K562 (cell line): ENCODE measurements around the gene DNAAF9. TPM values are rescaled to one million over a fixed set of nuclear protein-coding genes. Genes with fewer than 3 reads are reported as not detected.

Experiments used
- ATAC-seq: fragments of 200-7000 bp; cut with Tn5 transposase; 3 replicates; pipeline ENCODE4 v1.9.1; 2020; ENCODE audit warnings: moderate library complexity
- BruUV-seq: library from RNA; stranded (reverse); fragments of 400-500 nt; replicated peaks from 2 replicates; lab custom pipeline; 2021; lab: Mats Ljungman, UMichigan
- CTCF ChIA-PET: fragments of 300-600 bp; formaldehyde crosslinking; extraction: SDS; loops from one replicate; lab custom pipeline; 2021; ENCODE audit warnings: low intra/inter-chr PET ratio; lab: Yijun Ruan, JAX
- POLR2A ChIA-PET: fragments of 300-600, 350-650 bp; sonication (Branson Sonifier 250); formaldehyde crosslinking; extraction: SDS; loops from one replicate; lab custom pipeline; 2021; ENCODE audit warnings: antibody characterized with exemption, inconsistent platforms; lab: Yijun Ruan, JAX
- DNase-seq, 4 experiments: peaks; one replicate each; pipeline versions ENCODE4 v3.0.0 to v3.0.0-alpha.2; 2011 to 2018; ENCODE audit warnings: low spot score in 3 of 4, mixed read lengths in 3 of 4; ENCODE audit errors: extremely low read depth in 1 of 4
- FAIRE-seq: peaks from 2 replicates; lab custom pipeline; 2011; peaks lifted over from hg19 to GRCh38; lab: Jason Lieb, UNC
- H2AFZ ChIP-seq: 2 replicates; pipeline ENCODE4 v1.6.0; 2011; ENCODE audit warnings: low read depth, low read length, control low read depth, inconsistent platforms
- H3K27ac ChIP-seq: fragments of 200-600 bp; 3 replicates; pipeline ENCODE4 v1.8.0; 2011; ENCODE audit warnings: low read depth, mild to moderate bottlenecking, control low read depth, inconsistent platforms, low read length, moderate library complexity, mixed read lengths; ENCODE audit errors: extremely low read depth
- H3K27me3 ChIP-seq, 2 experiments: fragments of 300-600 bp in 1 of 2; 2 replicates in 1 of 2; 3 replicates in 1 of 2; pipeline versions ENCODE4 v1.6.0 to v1.8.0; 2011; ENCODE audit warnings: inconsistent platforms in 2 of 2, low read length in 2 of 2, mild to moderate bottlenecking in 1 of 2, mixed read lengths in 1 of 2, moderate library complexity in 1 of 2; ENCODE audit not compliant: control insufficient read depth in 2 of 2, insufficient read depth in 2 of 2
- H3K36me3 ChIP-seq: fragments of 300-600 bp; 3 replicates; pipeline ENCODE4 v1.8.0; 2011; ENCODE audit warnings: mild to moderate bottlenecking, low read length, inconsistent platforms; ENCODE audit not compliant: control insufficient read depth, insufficient read depth
- H3K4me1 ChIP-seq, 2 experiments: fragments of 200-600 bp in 1 of 2; replicated peaks in 1 of 2; 2 replicates in 1 of 2; 3 replicates in 1 of 2; pipeline versions ENCODE4 v1.5.1 to v1.8.0; 2011; ENCODE audit warnings: inconsistent platforms in 2 of 2, low read length in 2 of 2, mild to moderate bottlenecking in 1 of 2, mixed read lengths in 1 of 2, moderate library complexity in 1 of 2; ENCODE audit not compliant: control insufficient read depth in 2 of 2, insufficient read depth in 2 of 2
- H3K4me2 ChIP-seq: 2 replicates; pipeline ENCODE4 v1.6.1; 2011; ENCODE audit warnings: low read length, control low read depth, inconsistent platforms, mixed read lengths; ENCODE audit not compliant: insufficient read depth
- H3K4me3 ChIP-seq: fragments of 200-600 bp; sonication (generic), shearing (Covaris generic); 2 replicates; pipeline ENCODE4 v1.5.1; 2016; ENCODE audit warnings: control low read depth, inconsistent platforms
- H3K79me2 ChIP-seq: fragments of 200-600 bp; 3 replicates; pipeline ENCODE4 v1.8.0; 2011; ENCODE audit warnings: low read length, inconsistent platforms; ENCODE audit not compliant: control insufficient read depth, insufficient read depth
- H3K9ac ChIP-seq, 2 experiments: 2 replicates each; pipeline versions ENCODE4 v1.6.0 to v1.6.1; 2011; ENCODE audit warnings: low read depth in 2 of 2, low read length in 2 of 2, control low read depth in 1 of 2, inconsistent platforms in 1 of 2, mild to moderate bottlenecking in 1 of 2, mixed read lengths in 1 of 2; ENCODE audit not compliant: insufficient read depth in 1 of 2
- H3K9me1 ChIP-seq: one replicate; pipeline ENCODE4 v1.6.0; 2011; ENCODE audit warnings: inconsistent platforms, mild to moderate bottlenecking, low read length, moderate library complexity; ENCODE audit not compliant: control insufficient read depth, insufficient read depth
- H3K9me3 ChIP-seq: replicated peaks from 2 replicates; pipeline ENCODE4 v1.5.1; 2011; ENCODE audit warnings: low read depth, low read length, inconsistent platforms; ENCODE audit not compliant: control insufficient read depth, insufficient read depth
- H4K20me1 ChIP-seq: replicated peaks from 2 replicates; pipeline ENCODE4 v1.6.1; 2011; ENCODE audit warnings: low read length, inconsistent platforms, mixed read lengths; ENCODE audit not compliant: control insufficient read depth, insufficient read depth
- ESRRB ChIP-seq: fragments of 250-450 bp; sonication (Bioruptor Pico); IDR thresholded peaks from 2 replicates; pipeline ENCODE4 v1.5.0; 2020; ENCODE audit warnings: mild to moderate bottlenecking, moderate library complexity, borderline replicate concordance
- GTF2F1 ChIP-seq: IDR thresholded peaks from 2 replicates; pipeline ENCODE4 v1.6.1; 2011; ENCODE audit warnings: low read depth, low read length, improper control_type of control experiment
- MED1 ChIP-seq: sonication (generic); formaldehyde crosslinking; IDR thresholded peaks from 2 replicates; pipeline ENCODE4 v1.8.1; 2023; ENCODE audit warnings: missing genetic modification reagents, borderline replicate concordance
- NR2C2 ChIP-seq, 2 experiments: fragments of 200-800 bp in 1 of 2; sonication (Bioruptor generic) in 1 of 2; sonication (generic) in 1 of 2; formaldehyde crosslinking in 1 of 2; IDR thresholded peaks; 2 replicates each; pipeline versions ENCODE4 v1.6.1 to v1.8.0; 2016 to 2022; ENCODE audit warnings: mild to moderate bottlenecking in 1 of 2, missing compliant biosample characterization in 1 of 2, missing genetic modification characterization in 1 of 2, missing genetic modification reagents in 1 of 2
- NUFIP1 ChIP-seq: fragments of 450-650 bp; IDR thresholded peaks from 2 replicates; pipeline ENCODE4 v1.6.1; 2018; ENCODE audit not compliant: partially characterized antibody
- PHF8 ChIP-seq: fragments of 200-600 bp; sonication (generic); IDR thresholded peaks from 2 replicates; pipeline ENCODE4 v1.6.1; 2012; ENCODE audit warnings: mixed run types, mild to moderate bottlenecking, inconsistent platforms, low read length, moderate library complexity, borderline replicate concordance
- RFX1 ChIP-seq: fragments of 450-650 bp; IDR thresholded peaks from 2 replicates; pipeline ENCODE4 v1.6.1; 2016; ENCODE audit warnings: mild to moderate bottlenecking, moderate library complexity
- ZBTB7A ChIP-seq: IDR thresholded peaks from 2 replicates; pipeline ENCODE4 v1.6.1; 2011; ENCODE audit warnings: low read depth, mild to moderate bottlenecking, low read length, moderate library complexity, borderline replicate concordance; ENCODE audit not compliant: control insufficient read depth
- ZNF639 ChIP-seq, 2 experiments: fragments of 200-800 bp in 1 of 2; sonication (Bioruptor generic) in 1 of 2; sonication (generic) in 1 of 2; formaldehyde crosslinking in 1 of 2; IDR thresholded peaks in 1 of 2; conservative IDR thresholded peaks in 1 of 2; 2 replicates each; pipeline versions ENCODE4 v1.5.0 to v1.6.1; 2016 to 2020; ENCODE audit warnings: missing compliant biosample characterization in 1 of 2, missing genetic modification characterization in 1 of 2, missing genetic modification reagents in 1 of 2
- ZNF780A ChIP-seq: fragments of 250-450 bp; sonication (Bioruptor Pico); IDR thresholded peaks from 2 replicates; pipeline ENCODE4 v1.5.0; 2021; ENCODE audit warnings: mild to moderate bottlenecking
- WGBS: fragments of 100-300 bp; shearing (Covaris generic); methylation state at CpG from one replicate; pipeline ENCODE4 v1.1.6; 2016; ENCODE audit warnings: low coverage, mixed read lengths; ENCODE audit not compliant: insufficient coverage; ENCODE audit errors: missing lambda C conversion rate; 5-methylcytosine and 5-hydroxymethylcytosine counted together
- in situ Hi-C: fragments of 300-500 bp; cut with MboI; formaldehyde crosslinking; loops from 4 replicates; pipeline ENCODE4 v1.15.0; 2018; ENCODE audit warnings: inconsistent platforms, mixed read lengths
- intact Hi-C: fragments of 100-400 bp; cut with micrococcal nuclease; formaldehyde crosslinking; loops from 2 replicates; pipeline ENCODE4 v1.14.2; 2022
- polyA plus RNA-seq, 8 experiments: library from polyadenylated mRNA; depleted of rRNA in 4 of 8; stranded (reverse) in 5 of 8; unstranded in 3 of 8; fragments of >200 nt; fragmentation: Nextera tagmentation in 2 of 8; fragmentation: Illumina TruSeq in 1 of 8; extraction: Ambion mirVana in 2 of 8; extraction: Trizol in 1 of 8; gene quantifications; 2 replicates each; pipeline versions ENCODE4 v1.2.1 to v1.2.3, GENCODE V29; 2011 to 2014; ENCODE audit warnings: inconsistent platforms in 1 of 8, missing spikeins in 1 of 8
- total RNA-seq, 7 experiments: library from RNA; depleted of rRNA in 6 of 7; stranded (reverse); fragments of >200 nt in 6 of 7; fragmentation: Illumina TruSeq in 2 of 7; extraction: Trizol in 2 of 7; gene quantifications; 2 replicates each; pipeline versions ENCODE4 v1.2.1 to v1.2.3, GENCODE V29; 2011 to 2021; ENCODE audit warnings: low replicate concordance in 1 of 7

Gene DNAAF9
- total and polyA plus RNA-seq, 9 of the 15 experiments (the other 6 are each of a cell fraction or from before 2014, with no cell fraction given) = 0.42 to 2.9 (median 1.9) TPM

- intact Hi-C loops = no loop called here
- Histone ChIP-seq H3K9me1 (no peaks in the 10 kb centered on the region), H3K27ac (no peak overlapping the region), H3K9me3 (no peaks in the 10 kb centered on the region), H3K36me3 (no peaks in the 10 kb centered on the region), H2AFZ (no peak overlapping the region), H3K79me2 (no peaks in the 10 kb centered on the region), H3K27me3 (no peaks in the 10 kb centered on the region), H3K4me2 (no peak overlapping the region), H4K20me1 (no peaks in the 10 kb centered on the region), H3K4me1 (peaks cover 0 to 4% of the 10 kb centered on the region in 2 experiments; a peak in 1 of 5 replicates), H3K9ac (no peak overlapping the region), H3K4me3 (no peak overlapping the region)
- ChIA-PET CTCF (no interaction called here), POLR2A (interaction anchor here (1.0 to 1.1 kb wide), 2 partner anchors 8 to 15 kb away, joined by 3 read pairs; no protein-coding TSS in a partner anchor)
- FAIRE-seq (no peak), ATAC-seq (no peak), DNase-seq (no peak)
- TF ChIP-seq ZNF780A (CRISPR knock-in tag) (no peak), ESRRB (CRISPR knock-in tag) (no peak), MED1 (no peak), GTF2F1 (no peak), NR2C2 (CRISPR knock-in tag; IDR thresholded peaks at IDR 0.05) (no peak), NR2C2 (tag; IDR thresholded peaks at IDR 0.05) (no peak), RFX1 (no peak), ZBTB7A (no peak), NUFIP1 (no peak), ZNF639 (CRISPR knock-in tag; conservative IDR thresholded peaks at IDR 0.05 in 1 of 2, IDR thresholded peaks at IDR 0.05 in 1 of 2) (no peak), PHF8 (no peak)
- in situ Hi-C loops = no loop called here
- WGBS = 36% methylated on average over 11 of the region's 11 CpGs
- no TSS peak for BruUV-seq
These were observed 5.3 kb upstream of the DNAAF9 start for GRCh38 chr20:3412600-3413392.
